Ectodermal cell (in vitro differentiated cells): ENCODE results near the gene FER1L5.
"Not testable (repeated sequence)": the region's sequence is repeated elsewhere in the genome, so short reads cannot be mapped to it uniquely, and the experiment has no call there.

Experiments used
- H3K27ac ChIP-seq: 2 replicates; pipeline ENCODE4 v1.7.0; 2013; ENCODE audit warnings: mild to moderate bottlenecking, low read depth, low read length; ENCODE audit not compliant: insufficient read depth, poor library complexity, severe bottlenecking
- H3K27me3 ChIP-seq: 2 replicates; pipeline ENCODE4 v1.7.0; 2013; ENCODE audit warnings: mild to moderate bottlenecking, low read length; ENCODE audit not compliant: insufficient read depth, control insufficient read depth, poor library complexity, severe bottlenecking
- H3K36me3 ChIP-seq: one replicate; pipeline ENCODE4 v1.7.0; 2013; ENCODE audit warnings: low read length; ENCODE audit not compliant: control insufficient read depth, insufficient read depth
- H3K4me1 ChIP-seq: one replicate; pipeline ENCODE4 v1.7.0; 2013; ENCODE audit warnings: low read length; ENCODE audit not compliant: control insufficient read depth, insufficient read depth
- H3K4me3 ChIP-seq: 2 replicates; pipeline ENCODE4 v1.7.0; 2013; ENCODE audit warnings: low read depth, low read length, control low read depth; ENCODE audit not compliant: insufficient read depth
- H3K9me3 ChIP-seq: 2 replicates; pipeline ENCODE4 v1.7.0; 2013; ENCODE audit warnings: mild to moderate bottlenecking, low read length, moderate library complexity; ENCODE audit not compliant: control insufficient read depth
- WGBS, 2 experiments: methylation state at CpG; one replicate each; pipeline ENCODE4 v1.1.7; 2013; ENCODE audit warnings: missing lambda C conversion rate in 2 of 2; 5-methylcytosine and 5-hydroxymethylcytosine counted together

Gene FER1L5

GRCh38 chr2:96636551-96637171, 5.9 kb upstream of the FER1L5 start:
- Histone ChIP-seq H3K4me1 (peaks cover 11% of the 10 kb centered on the region), H3K36me3 (peaks cover 4% of the 10 kb centered on the region), H3K9me3 (no peaks in the 10 kb centered on the region), H3K27ac (no peak overlapping the region), H3K4me3 (peak overlapping the region; percentile 78), H3K27me3 (no peaks in the 10 kb centered on the region)
- 88 to 89% methylated on average over 14 of the region's 14 CpGs for WGBS, 2 experiments

GRCh38 chr2:96637385-96638143, 5.0 kb upstream of the FER1L5 start:
- Histone ChIP-seq H3K27ac (no peak overlapping the region), H3K9me3 (no peaks in the 10 kb centered on the region), H3K27me3 (no peaks in the 10 kb centered on the region), H3K4me1 (peaks cover 11% of the 10 kb centered on the region), H3K36me3 (peaks cover 4% of the 10 kb centered on the region), H3K4me3 (peak overlapping the region; percentile 78)
- WGBS, 2 experiments: 3% methylated on average over 50 of the region's 50 CpGs

DNA sequence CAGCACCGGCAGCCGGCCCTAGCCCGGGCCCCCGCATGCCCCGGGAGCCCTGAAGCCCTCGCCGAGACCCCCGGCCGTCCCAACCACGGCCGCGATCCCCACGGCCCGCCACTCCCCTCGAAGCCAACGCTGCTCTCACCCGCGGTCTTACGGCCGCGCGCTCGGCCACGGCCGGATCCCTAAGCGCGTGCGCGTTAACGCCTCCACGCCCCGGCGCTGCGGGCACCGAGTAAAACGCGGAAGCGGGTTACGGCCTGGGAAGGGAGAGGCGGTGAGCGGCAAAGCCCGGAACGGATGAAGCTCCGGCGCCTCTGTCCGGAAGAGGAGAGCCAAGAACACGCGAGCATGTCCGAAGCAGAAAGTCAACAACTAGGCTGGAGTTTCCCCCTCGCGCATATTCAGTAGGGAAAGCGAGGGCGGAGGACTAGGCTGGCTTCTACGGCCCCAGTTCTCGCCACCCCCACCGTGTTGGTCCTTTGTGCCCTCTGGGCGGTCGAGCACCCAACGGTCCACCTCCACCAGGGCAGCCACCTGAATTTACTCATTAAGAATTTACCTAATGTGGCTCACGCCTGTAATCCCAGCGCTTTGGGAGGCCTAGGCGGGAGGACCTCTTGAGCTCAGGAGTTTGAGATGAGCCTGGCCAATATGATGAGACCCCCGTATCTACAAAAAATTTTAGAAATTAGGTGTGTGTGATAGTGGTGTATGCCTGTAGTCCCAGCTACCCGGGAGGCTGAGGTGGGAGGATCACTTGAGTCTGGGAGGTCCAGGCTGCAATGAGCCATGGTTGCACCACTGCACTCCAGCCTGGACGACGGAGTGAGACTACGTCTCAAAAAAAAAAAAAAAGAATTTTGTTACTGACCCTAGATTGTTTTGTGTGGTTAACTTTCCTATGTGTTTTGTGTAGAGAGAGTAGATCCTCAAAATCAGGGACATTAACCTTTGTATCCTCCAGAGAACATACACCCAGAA, 4.1 kb upstream of the FER1L5 start, which contains the start of gene KANSL3:
KANSL3 (minus strand) TSS at position 169 of the 978 bp plus-strand sequence. CDS start 1,177 bp downstream, outside the sequence.
- H3K4me1 ChIP-seq: peaks cover 11% of the 10 kb centered on the region
- H3K27ac ChIP-seq: no peak within 1 kb of the TSS
- H3K4me3 ChIP-seq: peak within 1 kb of the TSS; percentile 78
- no peaks in the 10 kb centered on the region for H3K9me3 ChIP-seq
- 10 to 11% methylated on average over 67 of the region's 67 CpGs for WGBS, 2 experiments
- H3K27me3 ChIP-seq: no peaks in the 10 kb centered on the region
- H3K36me3 ChIP-seq: peaks cover 4% of the 10 kb centered on the region

DNA sequence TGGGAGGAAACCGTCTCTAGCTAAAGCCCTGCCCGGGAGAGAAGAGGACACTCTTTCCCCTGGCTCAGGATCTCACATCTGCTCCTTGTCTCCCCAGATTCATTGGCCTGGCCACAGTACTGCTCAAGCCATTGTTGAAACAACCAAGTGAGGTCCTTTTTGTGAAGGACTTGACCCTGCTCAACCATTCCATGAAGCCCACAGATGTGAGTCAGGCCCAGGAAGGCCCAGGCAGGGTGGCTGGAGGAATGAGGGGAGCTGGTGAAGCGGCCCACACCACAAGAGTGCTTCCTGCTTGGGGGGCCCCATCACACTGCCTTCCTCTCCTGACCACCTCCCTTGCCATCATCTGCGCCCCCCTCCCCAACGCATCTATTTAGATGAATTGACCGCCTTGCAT, 5.1 kb downstream of the FER1L5 start:
- Histone ChIP-seq H3K4me1 (no peaks in the 10 kb centered on the region), H3K27ac (no peak overlapping the region), H3K36me3 (no peaks in the 10 kb centered on the region), H3K4me3 (no peak overlapping the region), H3K27me3 (no peaks in the 10 kb centered on the region), H3K9me3 (no peaks in the 10 kb centered on the region)
- WGBS, 2 experiments: 94 to 95% methylated on average over 6 of the region's 6 CpGs

DNA sequence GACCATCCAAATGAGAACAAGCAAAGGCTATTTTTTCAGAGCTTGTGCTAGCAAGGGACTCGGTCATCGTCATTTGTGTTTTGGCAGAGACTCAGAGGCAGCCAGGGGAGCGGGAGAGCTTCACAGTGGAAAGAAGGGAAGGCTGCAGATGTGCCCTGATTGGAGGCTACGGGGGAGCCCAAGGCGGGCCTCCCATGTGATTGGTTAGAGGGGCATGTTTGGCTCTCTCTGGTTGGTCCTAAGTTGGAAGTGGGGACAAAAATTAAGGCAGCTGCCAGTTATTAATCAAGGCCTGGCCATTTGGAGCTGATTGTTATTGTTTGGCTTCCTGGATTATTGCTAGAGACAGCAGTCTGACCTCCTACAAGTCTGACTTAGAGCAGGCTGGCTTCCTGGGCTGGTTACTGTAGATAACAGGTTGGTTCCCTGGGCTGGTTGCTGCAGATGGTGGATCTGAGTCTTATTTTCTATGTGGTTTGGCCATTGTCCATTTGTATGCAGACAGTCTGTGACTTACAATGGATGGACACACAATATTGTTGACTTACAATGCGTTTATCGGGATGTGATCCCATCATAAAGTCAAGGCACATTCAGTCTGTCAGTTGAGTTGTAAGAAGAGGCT, 5.9 kb downstream of the FER1L5 start:
- no peaks in the 10 kb centered on the region for H3K27me3 ChIP-seq
- H3K4me1 ChIP-seq: no peaks in the 10 kb centered on the region
- no peaks in the 10 kb centered on the region for H3K9me3 ChIP-seq
- H3K4me3 ChIP-seq: no peak overlapping the region
- H3K27ac ChIP-seq: no peak overlapping the region
- 94 to 97% methylated on average over 7 of the region's 7 CpGs for WGBS, 2 experiments
- no peaks in the 10 kb centered on the region for H3K36me3 ChIP-seq

DNA sequence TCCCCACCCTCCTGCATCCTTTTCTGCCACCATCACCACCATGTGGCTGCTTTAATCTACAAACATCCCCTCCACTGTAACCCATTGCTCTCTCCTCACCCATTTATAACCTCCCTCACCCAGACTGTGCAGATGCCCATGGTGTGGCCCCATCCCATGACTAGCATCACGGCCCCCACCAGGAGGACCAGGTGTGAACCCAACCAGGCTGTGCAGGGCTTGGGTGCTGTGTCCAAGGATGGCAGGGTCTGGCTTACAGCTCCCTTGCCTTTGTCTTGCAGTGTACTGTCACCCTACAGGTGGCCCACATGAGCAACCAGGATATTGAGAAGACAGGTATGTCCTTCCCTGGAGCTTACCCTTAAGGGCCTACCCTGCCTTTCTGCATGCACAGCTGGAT, 6.8 kb downstream of the FER1L5 start:
- H3K4me3 ChIP-seq: no peak overlapping the region
- no peaks in the 10 kb centered on the region for H3K36me3 ChIP-seq
- H3K9me3 ChIP-seq: no peaks in the 10 kb centered on the region
- H3K4me1 ChIP-seq: no peaks in the 10 kb centered on the region
- H3K27ac ChIP-seq: no peak overlapping the region
- H3K27me3 ChIP-seq: no peaks in the 10 kb centered on the region
- 90 to 96% methylated on average over 1 of the region's 1 CpG for WGBS, 2 experiments

DNA sequence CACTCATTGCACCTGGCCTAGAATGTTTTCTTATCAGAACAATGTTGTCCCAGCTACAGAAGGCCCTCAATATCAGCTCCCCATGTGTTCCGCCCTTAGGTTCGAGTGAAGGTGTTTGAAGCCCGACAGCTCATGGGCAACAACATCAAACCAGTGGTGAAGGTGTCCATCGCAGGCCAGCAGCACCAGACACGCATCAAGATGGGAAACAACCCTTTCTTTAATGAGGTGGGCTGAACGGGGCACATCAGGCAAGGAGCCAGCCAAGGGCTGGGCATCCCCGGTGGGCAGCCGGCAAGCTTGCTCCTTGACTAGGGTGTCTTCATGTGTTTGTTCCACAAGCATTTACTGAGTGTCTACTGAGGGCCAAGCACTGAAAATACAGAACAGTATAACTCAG, 9.2 kb downstream of the FER1L5 start:
- no peaks in the 10 kb centered on the region for H3K9me3 ChIP-seq
- H3K4me3 ChIP-seq: no peak overlapping the region
- H3K27me3 ChIP-seq: no peaks in the 10 kb centered on the region
- no peak overlapping the region for H3K27ac ChIP-seq
- 92 to 96% methylated on average over 8 of the region's 8 CpGs for WGBS, 2 experiments
- no peaks in the 10 kb centered on the region for H3K36me3 ChIP-seq
- no peaks in the 10 kb centered on the region for H3K4me1 ChIP-seq

GRCh38 chr2:96654791-96655190, 12.2 kb downstream of the FER1L5 start:
- WGBS, 2 experiments: 89 to 96% methylated on average over 6 to 7 of the region's 7 CpGs
- not testable (repeated sequence) for H3K36me3 ChIP-seq, H3K4me3 ChIP-seq, H3K27ac ChIP-seq, H3K27me3 ChIP-seq, H3K9me3 ChIP-seq, H3K4me1 ChIP-seq

GRCh38 chr2:96655526-96655925, 13.0 kb downstream of the FER1L5 start:
- H3K27me3 ChIP-seq: no peaks in the 10 kb centered on the region
- H3K36me3 ChIP-seq: no peaks in the 10 kb centered on the region
- H3K27ac ChIP-seq: no peak overlapping the region
- no peak overlapping the region for H3K4me3 ChIP-seq
- 91 to 93% methylated on average over 6 of the region's 6 CpGs for WGBS, 2 experiments
- H3K9me3 ChIP-seq: no peaks in the 10 kb centered on the region
- H3K4me1 ChIP-seq: no peaks in the 10 kb centered on the region
